ENCODE results near the gene SP2.

Gene SP2

DNA sequence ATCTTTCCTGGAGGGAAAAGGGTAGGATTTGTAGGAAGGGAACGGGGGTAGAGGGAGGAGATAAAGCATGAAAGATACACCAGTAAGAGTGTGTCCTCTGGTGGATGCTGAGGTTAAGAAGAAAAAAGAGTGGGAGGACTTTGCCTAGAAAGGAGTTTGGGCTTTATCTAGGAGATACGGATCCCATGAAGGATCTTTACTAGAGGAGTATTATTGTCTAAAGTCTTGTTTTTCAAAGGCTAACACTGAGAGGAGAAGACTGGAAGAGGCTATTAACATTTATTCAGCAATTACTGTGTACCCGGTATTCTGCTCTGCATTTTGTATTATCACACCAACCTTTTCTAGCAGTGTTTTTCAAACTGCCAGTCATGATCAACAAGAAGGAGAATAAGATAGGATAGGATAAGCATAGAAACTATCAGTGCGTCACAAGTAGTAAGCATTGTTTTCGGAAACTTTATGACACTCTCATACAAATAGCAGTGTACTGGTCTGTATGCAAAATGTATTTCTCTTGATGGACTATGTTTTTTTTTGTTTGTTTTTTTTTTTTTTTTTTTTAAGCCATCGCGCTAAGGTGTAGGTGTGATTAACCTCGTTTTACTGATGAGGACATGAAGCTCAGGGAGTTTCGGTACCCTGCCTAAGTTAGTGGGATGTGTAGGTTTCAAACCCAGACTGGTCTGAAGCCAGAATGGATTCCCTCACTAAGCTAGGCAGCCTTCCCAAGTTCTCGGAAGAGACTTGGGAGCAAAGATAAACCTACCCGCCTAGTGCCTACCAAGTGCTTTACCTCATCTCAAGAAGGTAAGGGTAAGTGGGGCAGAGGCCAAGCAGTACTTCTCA, 1.3 kb upstream of the SP2 start:
- H3K4me3 ChIP-seq (replicated peaks in 1 of 2; ENCODE audit: low read depth in 2 of 2, low read length in 2 of 2): peak overlapping the region; percentile 86 to 91
- TF ChIP-seq, protein P1, sequence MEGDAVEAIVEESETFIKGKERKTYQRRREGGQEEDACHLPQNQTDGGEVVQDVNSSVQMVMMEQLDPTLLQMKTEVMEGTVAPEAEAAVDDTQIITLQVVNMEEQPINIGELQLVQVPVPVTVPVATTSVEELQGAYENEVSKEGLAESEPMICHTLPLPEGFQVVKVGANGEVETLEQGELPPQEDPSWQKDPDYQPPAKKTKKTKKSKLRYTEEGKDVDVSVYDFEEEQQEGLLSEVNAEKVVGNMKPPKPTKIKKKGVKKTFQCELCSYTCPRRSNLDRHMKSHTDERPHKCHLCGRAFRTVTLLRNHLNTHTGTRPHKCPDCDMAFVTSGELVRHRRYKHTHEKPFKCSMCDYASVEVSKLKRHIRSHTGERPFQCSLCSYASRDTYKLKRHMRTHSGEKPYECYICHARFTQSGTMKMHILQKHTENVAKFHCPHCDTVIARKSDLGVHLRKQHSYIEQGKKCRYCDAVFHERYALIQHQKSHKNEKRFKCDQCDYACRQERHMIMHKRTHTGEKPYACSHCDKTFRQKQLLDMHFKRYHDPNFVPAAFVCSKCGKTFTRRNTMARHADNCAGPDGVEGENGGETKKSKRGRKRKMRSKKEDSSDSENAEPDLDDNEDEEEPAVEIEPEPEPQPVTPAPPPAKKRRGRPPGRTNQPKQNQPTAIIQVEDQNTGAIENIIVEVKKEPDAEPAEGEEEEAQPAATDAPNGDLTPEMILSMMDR (IDR thresholded peaks at IDR 0.05; ENCODE audit: low read depth, low read length): no peak
- no peak for DNase-seq (ENCODE audit: low read depth in 2 of 2)

DNA sequence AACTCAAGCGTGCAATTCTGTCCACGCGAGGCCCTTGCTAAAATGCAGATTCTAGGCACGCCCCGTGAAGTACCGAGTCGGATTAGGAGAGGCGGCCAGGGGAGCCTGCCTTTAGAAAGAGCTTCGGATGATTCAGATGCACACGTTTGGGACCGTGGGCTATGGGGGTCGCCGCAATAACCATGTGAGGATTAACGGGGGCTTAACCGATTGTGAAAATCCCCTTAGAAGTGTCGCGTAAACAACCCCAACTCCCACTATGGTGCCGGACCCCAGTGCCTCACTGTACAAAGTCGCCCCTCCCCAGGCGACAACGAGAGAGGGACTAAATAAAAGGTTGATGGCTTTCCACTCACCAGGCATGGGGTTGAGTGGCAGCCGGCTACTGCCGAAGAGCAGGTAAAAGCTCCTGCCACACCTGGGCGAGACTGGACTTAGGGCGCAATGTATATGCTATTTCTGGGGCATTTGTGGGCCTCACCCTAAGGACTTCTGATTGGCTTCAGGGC, 635 bp upstream of the SP2 start:
- peak overlapping the region; percentile 86 to 91 for H3K4me3 ChIP-seq (replicated peaks in 1 of 2; ENCODE audit: low read depth in 2 of 2, low read length in 2 of 2)
- peak; percentile 51 to 52 for DNase-seq (ENCODE audit: low read depth in 2 of 2)
- TF ChIP-seq, protein P1 (IDR thresholded peaks at IDR 0.05; ENCODE audit: low read depth, low read length): no peak

DNA sequence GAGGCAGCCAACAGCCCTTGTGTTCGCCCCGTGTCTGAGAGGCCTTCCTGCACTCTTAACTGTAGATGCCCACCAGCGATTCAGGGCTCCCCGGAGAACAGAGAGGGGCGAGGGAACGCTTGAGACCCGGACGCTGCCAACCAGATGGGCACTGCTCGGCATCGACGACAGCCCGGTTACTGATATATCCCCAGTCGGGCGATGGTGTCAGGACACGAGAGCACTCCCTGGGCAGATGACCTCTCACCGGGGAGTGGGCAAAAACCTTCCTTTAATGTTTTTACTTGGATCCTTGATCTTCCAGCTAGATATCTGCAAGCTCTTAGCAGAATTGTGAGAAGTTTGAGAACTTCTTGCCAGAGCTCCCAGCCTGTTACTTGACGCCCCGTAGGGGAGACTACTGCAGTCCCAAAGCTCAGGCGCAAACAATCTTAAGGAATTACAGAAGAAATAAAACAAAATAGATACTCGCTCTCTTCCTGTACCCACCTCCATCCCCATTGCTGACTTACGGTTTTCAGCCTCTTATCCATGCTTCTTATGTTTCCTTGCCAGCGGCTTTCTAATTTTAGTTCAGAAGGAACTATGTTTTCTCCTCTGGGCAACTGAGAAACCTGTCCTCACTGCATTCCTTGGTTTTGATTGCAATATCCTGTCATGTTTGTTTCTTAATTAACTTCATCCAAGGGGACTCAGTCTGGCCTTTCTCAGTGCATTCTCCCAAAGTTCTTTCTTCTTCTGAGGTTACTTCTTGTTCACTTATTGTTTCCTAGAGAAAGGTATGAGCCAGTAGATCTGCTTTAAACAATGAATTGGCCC, 845 bp downstream of the SP2 start:
- DNase-seq (ENCODE audit: low read depth in 2 of 2): peak in 1 of 2 donors; percentile 43
- H3K4me3 ChIP-seq (replicated peaks in 1 of 2; ENCODE audit: low read depth in 2 of 2, low read length in 2 of 2): peak overlapping the region; percentile 85 to 98
- TF ChIP-seq, protein P1 (IDR thresholded peaks at IDR 0.05; ENCODE audit: low read depth, low read length): no peak

DNA sequence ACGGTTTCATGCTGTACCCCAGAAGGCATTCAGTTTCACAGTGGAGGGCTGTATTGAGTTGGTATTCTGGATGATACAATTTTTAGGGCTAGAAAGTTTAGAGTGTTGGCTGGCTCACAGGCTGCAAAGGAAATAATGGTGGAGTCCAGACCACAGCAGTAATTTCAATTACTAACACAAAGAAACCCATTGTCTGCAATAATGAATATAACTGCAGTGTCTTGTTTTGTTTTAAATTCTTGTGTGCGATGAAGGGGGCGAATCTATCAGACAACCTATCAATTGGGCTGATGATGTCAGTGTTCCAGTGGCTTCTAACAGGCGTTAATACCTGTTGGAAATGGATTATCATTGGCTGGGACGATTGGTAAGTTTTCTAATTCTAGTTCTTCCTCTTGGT, 1.5 kb downstream of the SP2 start:
- DNase-seq (ENCODE audit: low read depth in 2 of 2): no peak
- TF ChIP-seq, protein P1 (IDR thresholded peaks at IDR 0.05; ENCODE audit: low read depth, low read length): no peak
- peak overlapping the region in 1 of 2 donors; percentile 98 for H3K4me3 ChIP-seq (replicated peaks in 1 of 2; ENCODE audit: low read depth in 2 of 2, low read length in 2 of 2)

DNA sequence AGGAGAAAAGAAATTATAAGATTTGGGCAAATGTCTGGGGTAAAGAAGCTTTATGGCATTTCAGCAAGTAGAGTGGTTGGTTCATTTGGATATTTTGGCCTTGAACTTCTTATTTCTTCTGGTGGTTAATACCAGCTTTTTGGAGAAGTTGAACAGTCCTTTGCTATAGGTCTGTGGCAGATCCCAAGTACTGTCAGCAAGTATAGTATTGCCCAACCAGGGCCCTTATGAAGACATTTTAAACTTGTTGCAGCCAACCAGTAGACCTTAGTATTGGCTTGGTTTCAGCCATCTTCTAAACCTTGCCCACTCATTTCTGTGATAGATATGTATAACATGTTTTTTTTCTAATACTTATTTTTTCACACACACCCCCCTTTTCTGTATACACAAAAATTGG, 2.2 kb downstream of the SP2 start:
- no peak for DNase-seq (ENCODE audit: low read depth in 2 of 2)
- TF ChIP-seq, protein P1 (IDR thresholded peaks at IDR 0.05; ENCODE audit: low read depth, low read length): no peak

DNA sequence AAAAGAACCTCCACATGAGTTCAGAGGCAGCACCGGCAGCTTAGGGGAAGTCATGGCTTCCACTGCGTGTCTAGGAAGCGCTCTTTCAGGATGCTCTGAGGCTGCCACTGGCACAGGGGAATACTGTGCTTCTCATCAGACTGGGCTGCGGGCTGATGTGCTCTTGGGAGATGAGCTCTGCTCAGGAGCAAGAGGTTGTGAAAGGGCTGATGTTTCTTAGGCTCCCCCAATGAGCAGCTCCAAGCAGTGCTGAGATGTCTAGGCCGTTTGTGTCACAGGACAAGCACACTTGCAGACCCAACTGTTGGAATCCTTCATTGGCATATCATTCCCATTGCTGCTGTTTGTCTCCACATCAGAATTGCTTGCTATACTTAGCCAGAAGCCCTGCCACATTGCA, 3.6 kb downstream of the SP2 start:
- TF ChIP-seq, protein P1 (IDR thresholded peaks at IDR 0.05; ENCODE audit: low read depth, low read length): no peak
- DNase-seq (ENCODE audit: low read depth in 2 of 2): no peak
- no peak overlapping the region for H3K4me3 ChIP-seq (replicated peaks in 1 of 2; ENCODE audit: low read depth in 2 of 2, low read length in 2 of 2)

More for the DNA sequence above, 2.2 kb downstream of the SP2 start:
- no peak overlapping the region for H3K4me3 ChIP-seq (replicated peaks in 1 of 2; ENCODE audit: low read depth in 2 of 2, low read length in 2 of 2)
